Adrenal gland (tissue), 5 donors: ENCODE data around the gene RLN1.

Source experiments
- POLR2A ChIP-seq, 2 donors: fragments of 450-650 bp; IDR thresholded peaks; one replicate each; pipeline ENCODE4 v1.6.1; 2017; ENCODE audit warnings: antibody characterized with exemption in 2 of 2, mild to moderate bottlenecking in 2 of 2, moderate library complexity in 1 of 2
- TF ChIP-seq, protein P1 (sequence below), 6 experiments: fragments of 450-650 bp in 4 of 6; fragments of 200-600 bp in 2 of 6; sonication (generic) in 1 of 6; IDR thresholded peaks; 1 replicate in 5 of 6; 2 replicates in 1 of 6; pipeline versions ENCODE4 v1.5.1 to v1.8.0; 2016 to 2021; ENCODE audit warnings: antibody characterized with exemption in 6 of 6, mild to moderate bottlenecking in 2 of 6, moderate library complexity in 1 of 6
- donor health status: DM: no; HTN: no; CAD: no.

DNA sequence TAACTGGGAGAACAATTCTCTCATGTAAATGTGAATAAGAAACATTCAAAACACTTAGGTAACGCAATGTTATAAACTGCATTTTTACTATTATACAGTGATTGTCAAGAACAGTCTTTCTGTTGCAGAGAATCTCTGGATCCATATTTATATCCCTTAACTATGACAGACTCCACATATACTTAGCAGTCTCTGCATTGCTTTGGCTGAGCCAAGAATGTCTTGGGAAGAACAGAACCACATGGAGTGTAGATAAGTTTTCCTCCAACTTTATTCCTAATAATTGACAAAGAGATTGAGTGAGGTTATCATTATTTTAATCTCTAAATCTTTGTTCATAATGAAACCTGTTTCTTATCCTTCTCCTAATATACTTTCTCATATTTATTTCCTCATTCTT lies 15.6 kb upstream of the RLN1 start:
- TF ChIP-seq, protein P1, sequence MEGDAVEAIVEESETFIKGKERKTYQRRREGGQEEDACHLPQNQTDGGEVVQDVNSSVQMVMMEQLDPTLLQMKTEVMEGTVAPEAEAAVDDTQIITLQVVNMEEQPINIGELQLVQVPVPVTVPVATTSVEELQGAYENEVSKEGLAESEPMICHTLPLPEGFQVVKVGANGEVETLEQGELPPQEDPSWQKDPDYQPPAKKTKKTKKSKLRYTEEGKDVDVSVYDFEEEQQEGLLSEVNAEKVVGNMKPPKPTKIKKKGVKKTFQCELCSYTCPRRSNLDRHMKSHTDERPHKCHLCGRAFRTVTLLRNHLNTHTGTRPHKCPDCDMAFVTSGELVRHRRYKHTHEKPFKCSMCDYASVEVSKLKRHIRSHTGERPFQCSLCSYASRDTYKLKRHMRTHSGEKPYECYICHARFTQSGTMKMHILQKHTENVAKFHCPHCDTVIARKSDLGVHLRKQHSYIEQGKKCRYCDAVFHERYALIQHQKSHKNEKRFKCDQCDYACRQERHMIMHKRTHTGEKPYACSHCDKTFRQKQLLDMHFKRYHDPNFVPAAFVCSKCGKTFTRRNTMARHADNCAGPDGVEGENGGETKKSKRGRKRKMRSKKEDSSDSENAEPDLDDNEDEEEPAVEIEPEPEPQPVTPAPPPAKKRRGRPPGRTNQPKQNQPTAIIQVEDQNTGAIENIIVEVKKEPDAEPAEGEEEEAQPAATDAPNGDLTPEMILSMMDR (IDR thresholded peaks at IDR 0.05), result no peak
- no peak for TF ChIP-seq POLR2A (IDR thresholded peaks at IDR 0.05)
